GM18861 (cell line): Measurements from ENCODE around the gene LEF1.
"Not testable (repeated sequence)": the region's sequence is repeated elsewhere in the genome, so short reads cannot be mapped to it uniquely, and the experiment has no call there.

Experiments
- ATAC-seq: cut with Tn5 transposase; IDR thresholded peaks from one replicate; pipeline ENCODE4 v1.9.1; 2021; ENCODE audit not compliant: unreplicated experiment

LEF1 gene

DNA sequence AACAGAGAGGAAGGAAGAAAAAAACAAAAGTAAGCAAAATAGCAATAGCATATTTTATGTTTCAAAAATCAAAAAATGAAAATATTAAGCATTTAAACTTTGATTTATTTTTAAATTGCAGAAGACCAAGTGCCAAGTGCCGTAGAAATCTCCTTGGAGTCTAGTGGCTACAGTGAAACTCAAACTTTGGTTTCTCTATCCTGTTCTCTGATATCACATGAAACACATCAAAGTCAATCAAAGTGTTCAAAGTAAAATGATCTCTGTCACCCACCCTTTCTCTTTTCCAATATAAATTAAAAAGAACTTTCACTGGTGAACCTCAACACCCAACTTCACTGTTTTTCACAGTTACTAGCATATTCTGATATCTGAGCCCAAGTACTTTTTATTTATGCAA lies 98.0 kb downstream of the LEF1 start:
- no peak for ATAC-seq

DNA sequence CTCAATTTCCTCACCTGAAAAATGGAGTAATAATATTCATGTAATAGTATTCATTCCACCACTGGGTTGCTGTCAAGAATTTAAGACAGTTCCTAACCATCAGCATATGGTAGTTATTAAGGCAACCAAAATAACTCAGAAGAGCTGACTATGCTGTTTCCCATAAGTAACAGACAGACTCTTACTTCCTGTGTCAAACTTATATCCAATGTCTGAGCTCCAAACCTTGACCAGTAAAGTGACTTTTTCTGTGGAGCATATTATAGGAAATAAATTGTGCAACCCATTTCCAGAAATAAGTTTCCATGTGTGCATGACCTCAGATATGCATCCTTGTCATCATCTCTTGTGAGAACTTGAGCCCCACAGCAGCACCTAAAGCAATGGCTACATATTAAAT lies 100.3 kb downstream of the LEF1 start:
- no peak for ATAC-seq

DNA sequence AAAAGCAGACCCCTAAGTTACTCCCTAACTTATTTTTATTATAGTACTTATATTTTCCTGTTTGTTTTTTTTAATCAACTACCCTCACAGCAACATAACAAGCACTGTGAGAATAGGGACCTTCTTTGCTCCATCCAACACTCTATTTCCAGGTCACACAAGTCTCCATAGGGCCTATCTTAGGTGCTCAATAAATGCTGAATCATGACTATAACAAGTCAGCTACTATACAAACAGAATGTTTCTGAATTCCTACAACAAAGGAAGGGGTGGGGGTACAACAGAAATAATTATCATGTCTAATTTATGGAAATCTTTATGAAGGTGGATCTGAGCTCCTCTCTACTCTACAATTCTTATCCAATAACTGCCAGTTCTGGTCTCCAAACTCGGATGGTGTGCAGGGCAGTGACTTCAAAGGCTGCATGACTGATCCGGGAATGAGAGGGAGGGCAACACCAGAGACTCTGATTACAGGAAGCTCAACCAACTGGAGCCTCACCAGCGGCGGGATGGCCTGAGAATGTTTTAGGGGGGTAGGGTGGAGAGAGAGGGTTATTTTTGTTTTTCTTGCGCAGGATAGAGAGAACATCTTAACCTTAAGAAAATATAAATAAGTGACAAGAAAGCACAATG lies 107.9 kb downstream of the LEF1 start:
- ATAC-seq = no peak

DNA sequence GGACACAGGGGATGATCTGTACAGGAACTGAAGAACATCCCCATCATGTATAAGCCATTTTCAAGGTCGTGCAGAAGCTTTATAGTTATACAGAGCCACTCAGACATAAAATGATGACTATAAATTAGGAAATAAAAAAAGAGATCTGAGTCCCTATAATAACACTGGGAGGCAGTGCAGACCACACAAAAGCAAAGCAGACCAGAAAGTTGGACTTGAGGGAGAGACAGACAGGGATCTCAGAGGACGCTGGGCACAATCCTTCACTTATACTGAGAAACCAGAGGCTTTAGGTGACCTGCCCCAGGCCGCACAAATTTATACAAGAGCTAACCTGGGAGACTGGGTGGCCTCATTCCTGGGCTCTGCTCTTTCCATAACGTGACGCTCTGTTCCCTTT lies 108.6 kb downstream of the LEF1 start:
- ATAC-seq = no peak

DNA sequence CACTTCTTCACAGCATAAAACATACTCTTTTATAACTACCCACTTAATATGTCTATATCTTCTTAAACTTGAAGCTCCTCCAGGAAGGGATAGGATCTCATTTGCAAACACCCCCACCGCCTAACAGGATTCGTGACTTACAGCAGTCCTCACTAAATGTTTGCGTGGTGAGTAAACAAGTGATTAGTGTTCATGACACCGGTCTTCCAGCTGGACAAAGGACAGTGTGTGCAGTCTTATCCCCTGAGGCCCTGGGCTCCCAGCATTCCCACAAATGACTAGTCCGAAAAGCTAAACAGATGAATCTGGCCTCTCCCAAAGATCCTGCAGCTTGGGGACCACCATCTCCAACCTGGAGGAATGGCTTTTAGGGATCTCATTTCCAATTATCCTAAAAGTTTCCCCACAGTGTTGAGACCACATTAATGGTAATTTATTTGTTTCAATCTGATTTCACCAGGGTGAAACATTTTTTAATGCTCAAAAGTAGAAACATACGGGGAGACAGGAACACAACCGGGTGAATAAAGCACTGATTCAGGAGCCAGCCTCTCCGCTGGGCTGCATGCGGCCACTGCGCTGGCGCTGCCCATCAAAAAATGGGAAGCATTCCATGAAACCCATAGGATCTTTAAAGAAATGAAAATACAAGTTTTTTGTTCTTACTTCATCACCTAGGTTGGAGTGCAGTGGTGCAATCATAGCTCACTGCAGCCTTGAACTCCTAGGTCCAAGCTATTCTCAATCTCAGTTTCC lies 109.9 kb downstream of the LEF1 start:
- no peak for ATAC-seq

DNA sequence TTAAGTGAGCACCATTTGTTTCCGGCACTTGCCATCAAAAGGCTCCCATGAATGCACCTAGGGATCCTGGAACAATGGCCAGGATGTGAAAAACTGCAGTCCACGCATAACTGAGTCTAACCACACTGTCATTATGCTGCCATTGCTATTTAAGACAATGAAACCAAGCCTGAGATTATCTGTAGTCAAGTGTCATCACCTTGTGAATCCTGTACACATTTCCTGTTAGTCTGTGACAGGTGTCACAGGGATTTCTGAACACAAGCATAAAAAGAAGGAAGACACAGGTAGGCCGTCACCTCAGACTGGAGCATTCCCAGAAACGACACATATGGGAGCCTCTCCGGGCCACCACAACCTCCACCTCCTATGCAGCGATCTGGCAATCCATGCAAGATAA lies 112.3 kb downstream of the LEF1 start:
- ATAC-seq = no peak

DNA sequence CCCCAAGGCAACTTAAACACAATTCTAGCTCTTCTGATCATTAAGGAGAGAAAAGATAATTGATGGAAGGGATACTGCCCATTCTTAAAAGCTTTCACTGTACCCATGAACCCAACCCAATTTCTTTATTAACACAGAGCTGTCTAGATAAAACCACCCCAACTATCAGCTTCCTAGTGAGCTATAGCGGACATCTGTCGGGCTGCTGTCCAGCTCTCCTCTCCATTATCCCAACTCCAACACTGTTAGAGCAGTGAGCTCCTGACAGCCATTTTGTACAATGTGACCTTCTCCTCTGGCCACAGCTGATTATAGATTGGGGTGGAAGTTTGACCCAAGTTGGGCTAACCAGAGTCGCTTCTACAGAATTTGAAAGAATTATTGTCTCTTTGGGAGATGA lies 112.9 kb downstream of the LEF1 start:
- no peak for ATAC-seq

DNA sequence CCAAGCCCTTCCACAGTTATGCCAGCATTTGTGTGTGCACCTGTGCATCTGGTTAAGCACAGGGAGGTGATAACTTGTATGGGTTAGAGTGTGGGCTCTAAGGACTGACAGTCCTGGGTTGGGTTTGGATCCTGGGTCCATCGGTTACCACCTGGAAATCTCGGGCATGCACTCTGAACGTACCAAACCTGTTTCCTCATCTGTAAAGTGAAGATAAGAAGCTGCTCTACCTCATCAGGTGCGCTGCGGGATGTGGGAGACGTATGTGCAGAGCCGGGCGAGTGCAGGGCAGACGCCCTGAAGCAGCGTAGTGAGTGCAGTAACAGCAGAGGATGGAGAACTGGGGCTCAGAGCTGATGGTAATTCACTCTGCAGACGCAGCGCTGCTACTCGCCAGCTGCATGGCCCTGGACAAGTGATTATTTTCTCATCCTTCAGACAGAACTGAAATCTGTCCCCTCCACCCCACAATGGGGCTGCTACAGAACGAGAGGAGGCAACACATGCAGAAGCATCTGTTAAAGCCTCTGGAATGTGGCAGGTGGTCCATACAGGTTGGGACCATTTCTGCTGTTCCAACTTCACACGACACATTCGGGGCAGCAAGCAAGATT lies 114.6 kb downstream of the LEF1 start:
- ATAC-seq = no peak

DNA sequence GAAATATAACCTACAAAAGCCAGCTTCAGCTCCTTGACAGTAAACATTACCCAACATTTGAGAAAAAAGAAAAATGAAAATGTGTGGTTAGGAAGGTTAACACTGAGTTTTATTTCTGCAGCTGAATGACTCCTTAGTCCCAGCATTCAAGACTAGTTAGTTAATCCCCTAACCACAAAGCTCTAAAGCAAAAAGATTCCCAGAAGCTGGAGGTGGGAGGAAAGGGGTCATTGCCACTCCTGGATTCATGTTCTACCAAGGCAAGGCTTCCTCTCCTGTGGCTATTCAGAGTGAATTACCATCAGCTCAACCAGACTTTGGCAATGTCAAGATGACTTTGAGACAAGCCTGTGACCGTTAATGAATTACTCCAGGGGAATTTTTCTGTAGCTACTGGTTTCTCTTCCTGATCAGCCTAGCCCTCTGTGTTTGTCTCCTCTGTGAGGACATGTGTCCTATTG lies 115.5 kb downstream of the LEF1 start:
- peak; percentile 98 for ATAC-seq

DNA sequence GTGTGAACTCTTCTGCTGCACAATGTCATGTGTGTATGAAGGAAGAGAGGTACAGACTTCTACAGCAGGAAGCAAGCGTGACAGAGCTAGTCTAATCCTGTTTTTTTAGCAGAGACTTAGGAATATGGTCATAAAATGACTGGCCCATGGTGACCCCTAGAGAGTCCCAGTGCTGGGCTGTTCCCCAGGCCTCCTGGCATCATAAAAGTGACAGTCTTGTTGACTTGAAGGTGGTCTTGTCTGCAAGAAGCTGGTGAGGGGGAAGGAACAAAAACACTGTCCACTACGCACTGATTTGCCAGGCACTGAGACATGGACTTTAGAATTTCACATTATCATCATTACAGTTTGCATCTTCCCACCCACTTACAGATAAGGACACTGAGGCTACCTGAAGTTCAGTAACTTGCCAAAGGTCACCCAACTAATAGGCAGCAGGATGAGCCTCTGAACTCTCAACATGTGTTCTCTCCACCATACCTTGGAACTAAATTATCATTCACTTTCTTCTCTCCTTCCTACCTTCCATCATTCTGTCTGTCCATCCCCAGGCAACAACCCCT lies 116.1 kb downstream of the LEF1 start:
- peak; percentile 7 for ATAC-seq

DNA sequence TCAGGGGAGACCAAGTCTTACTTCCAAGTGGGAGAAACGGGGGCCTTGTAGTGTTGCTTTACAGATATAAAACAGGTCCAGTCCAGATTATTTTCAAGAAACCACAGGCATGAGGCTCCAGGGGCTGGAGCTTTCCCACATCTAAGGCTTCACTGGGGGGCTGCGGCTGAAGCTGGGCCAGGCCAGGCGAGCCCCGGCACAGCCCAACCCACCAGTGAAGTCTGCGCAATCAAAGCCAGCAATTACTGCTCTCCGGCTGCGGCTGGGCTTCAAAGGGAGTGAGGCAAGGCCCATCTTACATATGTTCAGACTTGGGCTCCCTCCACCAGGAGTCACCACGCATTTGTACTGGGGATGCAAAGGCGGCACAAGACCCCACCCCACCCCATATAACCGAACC lies 117.4 kb downstream of the LEF1 start:
- ATAC-seq = no peak

DNA sequence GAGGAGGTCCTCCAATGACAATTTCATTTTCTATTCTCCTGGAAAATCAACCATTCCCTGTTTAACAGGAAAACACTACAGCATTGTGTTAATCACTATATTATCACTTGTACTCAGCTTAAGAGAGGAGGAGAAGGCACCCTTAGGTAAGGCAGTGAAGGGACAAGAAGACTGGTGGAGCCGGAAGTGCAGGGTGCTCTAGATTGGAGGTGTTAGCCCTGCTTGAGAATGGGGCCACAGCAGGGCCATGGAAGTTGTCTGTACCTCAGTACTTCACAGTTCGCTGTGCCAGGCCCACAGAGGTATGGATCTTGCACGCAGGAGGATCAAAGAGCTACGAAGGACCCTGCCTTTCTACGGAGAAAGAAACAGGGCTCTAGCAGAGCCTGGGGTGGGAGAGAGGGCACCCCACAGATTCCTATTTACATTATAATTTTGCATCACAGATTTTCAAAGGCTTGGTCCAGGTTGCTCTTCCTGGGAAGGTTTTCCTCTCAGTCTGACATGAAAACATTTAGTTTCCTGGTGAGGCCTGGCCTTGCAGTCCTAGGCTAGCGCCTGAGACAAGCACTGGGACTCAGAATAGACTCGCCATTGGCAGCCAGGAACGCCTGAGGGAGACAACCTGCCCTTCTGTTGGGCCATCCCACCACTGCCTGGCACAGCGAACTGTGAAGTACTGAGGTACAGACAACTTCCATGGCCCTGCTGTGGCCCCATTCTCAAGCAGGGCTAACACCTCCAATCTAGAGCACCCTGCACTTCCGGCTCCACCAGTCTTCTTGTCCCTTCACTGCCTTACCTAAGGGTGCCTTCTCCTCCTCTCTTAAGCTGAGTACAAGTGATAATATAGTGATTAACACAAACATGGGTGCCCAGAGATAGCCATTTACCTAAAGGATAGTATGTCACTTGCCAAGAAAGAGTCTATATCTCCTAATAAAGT lies 118.3 kb downstream of the LEF1 start:
- not testable (repeated sequence) for ATAC-seq

DNA sequence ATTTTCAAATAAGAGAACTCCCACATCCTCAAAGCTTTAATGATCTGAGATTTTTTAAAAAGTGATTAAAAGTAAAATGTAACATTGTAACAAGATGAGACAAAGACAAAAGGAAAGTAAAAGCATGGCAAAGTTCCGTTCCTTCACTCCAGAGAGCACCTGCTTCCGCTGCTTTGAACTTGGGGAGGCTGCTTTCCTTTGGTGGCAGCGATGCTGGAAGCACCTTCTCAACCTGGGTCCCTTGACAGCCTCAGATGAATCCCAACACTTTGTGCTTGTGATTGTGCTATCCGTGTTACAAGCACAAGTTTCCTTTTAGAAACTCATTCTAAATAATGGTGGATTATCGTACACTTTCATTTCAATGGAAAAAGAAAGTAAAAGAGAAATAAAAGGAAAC lies 119.3 kb downstream of the LEF1 start:
- no peak for ATAC-seq

DNA sequence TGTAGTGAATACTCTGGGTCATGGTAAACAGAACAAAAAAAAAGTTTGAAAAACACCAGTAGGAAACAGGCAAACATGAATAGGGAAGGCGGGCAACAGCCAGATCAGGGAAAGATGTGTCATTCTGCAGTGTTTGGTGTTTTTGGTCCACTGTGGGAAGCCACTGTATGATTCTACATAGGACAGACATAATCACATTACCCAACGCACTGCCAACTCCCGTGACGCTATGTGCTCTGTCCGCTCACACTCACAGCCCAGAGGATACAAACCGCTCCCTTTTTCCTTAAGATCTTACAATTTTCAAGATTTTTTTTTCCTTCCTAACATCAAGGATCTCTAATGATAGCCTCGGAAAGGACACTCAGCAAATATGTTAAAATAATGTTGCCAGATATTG lies 119.7 kb downstream of the LEF1 start:
- no peak for ATAC-seq

DNA sequence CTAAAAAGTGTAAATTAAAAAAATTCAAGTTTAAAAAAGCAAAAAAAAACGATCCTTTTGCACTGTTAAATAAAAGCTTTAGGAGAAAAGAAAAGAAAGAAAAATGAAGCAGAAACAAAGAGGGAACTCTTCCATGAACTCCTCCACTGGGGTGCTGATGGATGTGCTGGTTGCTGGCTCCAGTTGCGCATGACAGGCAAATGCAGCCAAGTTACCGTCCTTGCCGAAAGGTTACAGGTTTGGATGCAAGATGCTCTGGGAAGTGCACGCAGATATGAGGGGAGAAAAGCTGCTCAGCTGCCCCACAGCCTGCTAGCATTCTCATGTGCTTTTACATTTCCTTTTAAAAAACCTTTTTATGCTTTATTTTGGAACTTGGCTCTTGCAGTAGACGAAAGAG lies 120.6 kb downstream of the LEF1 start:
- no peak for ATAC-seq

DNA sequence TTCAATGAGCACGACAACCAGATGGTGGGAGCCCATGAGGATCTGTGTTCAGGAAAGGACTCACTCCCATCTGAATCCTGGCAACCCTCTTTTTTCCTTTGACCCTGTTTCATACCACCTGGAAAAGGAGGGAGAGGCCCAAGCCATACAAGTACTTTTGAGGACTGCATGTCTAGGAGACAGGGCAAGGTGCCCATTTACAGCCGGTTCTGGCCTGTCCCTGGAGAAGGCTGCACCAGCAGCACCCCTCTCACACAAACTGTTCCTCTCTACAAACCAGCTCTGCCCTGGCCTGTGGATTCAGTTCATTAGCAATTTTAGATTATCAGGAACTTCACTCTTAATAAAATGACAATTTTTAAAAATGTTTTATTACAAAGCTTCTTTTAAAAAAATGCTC lies 121.5 kb downstream of the LEF1 start:
- no peak for ATAC-seq

DNA sequence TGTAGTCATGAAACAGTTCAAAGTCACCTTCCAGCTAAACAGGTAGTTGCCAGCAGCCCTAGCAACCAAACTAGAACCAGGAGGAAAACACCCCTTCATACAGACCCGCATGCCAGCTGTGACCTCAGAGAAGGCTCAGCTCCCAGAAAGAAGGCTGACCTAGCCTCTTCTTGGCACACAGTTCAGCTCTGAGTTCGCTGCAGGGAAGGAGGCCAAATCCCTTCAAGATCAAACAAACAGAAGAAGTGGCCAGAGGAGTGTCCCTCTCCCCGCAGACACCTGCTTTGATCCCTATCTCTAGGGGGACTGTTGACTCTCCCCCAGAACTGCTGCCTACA lies 123.1 kb downstream of the LEF1 start:
- no peak for ATAC-seq

DNA sequence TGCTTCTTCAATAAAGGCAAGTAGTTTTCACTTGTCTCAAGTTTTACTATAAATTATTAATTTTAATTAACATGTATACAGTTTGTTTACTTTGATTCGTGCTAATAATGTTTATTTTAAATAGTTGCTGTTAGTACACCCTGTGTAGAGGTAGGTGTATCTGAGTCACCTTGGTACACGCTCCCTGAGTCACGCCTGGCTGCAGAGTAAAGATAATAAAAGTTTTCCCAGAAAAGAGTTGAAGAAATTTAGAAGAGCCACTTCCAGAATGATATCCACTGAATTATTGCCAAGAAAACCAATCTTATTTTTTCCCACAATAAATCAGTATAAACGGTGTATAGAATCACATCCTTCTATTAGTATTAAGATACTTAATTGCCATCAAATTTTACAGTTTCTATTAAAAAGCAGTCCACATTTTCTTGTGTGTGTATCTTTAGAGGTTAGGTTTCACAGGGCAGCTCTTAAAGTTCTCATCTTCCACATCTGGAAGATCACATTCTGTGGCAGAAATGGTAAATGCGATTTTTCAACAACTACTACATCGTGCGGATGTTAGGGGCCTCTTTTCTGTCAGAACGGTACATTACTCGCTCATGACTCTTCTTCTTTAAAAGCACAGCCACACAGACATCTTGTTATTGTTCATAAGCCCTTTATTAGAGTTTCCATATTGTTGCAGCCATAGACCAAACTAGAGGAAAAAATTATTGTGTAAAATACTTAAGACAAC lies 123.6 kb downstream of the LEF1 start:
- ATAC-seq = no peak

DNA sequence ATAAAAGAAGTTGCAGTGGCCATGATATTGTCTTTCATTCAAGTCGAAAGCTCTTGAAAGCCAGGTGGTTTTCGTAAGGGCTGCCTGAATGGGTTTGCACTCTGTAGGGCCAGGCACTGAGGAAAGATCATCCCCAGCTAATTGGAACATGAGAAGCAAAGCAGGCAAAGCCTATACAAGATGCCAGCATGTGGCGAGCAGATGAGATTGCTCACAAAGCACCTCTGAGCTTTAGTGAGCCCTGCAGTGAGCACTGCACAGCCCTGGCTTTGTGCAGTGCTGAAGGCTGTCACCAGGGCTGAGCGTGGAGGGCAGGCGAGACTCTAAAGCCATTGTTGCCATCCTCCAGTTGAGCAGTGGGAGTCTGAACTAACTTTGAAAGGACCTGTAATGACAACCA lies 125.2 kb downstream of the LEF1 start:
- no peak for ATAC-seq

DNA sequence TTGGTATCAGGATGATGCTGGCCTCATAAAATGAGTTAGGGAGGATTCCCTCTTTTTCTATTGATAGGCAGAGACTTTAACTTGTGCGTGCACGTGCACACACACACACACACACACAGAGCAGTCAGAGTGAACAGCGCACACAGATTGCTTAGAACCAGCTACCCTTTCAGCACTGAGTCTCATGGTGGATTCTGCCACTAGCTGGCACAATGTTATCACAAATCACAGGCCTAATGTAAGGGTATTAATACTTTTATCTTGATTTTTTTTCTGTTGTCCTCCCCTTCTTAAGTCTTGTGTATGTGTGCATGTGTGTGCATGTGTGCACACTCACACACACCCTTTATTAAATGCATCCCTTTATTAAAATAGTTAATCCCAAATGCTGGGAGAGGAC lies 125.8 kb downstream of the LEF1 start:
- ATAC-seq = no peak
